GM12878 (cell line): ENCODE measurements around the gene CPSF3. TPM values are rescaled to one million over a fixed set of nuclear protein-coding genes. Genes with fewer than 3 reads are reported as not detected.

Experiments
- ATAC-seq: fragments of 200-7000 bp; cut with Tn5 transposase; 3 replicates; pipeline ENCODE4 v1.9.1; 2020; ENCODE audit warnings: mild to moderate bottlenecking, moderate library complexity
- BruUV-seq: library from RNA; stranded (reverse); fragments of 400-500 nt; replicated peaks from 2 replicates; lab custom pipeline; 2021; lab: Mats Ljungman, UMichigan
- CTCF ChIA-PET: fragments of 300-600 bp; sonication (Branson Sonifier 250); formaldehyde crosslinking; extraction: SDS; loops from one replicate; lab custom pipeline; 2021; ENCODE audit warnings: inconsistent platforms; lab: Yijun Ruan, JAX
- POLR2A ChIA-PET: fragments of 350-600 bp; formaldehyde crosslinking; extraction: SDS; loops from one replicate; lab custom pipeline; 2021; ENCODE audit warnings: inconsistent platforms; lab: Charles Lee
- RAD21 ChIA-PET: fragments of 300-600 bp; sonication (Branson Sonifier 250); formaldehyde crosslinking; loops from one replicate; lab custom pipeline; 2023; ENCODE audit warnings: antibody characterized with exemption; ENCODE audit not compliant: unreplicated experiment; lab: Charles Lee
- SMC1A ChIA-PET: fragments of 300-600 bp; sonication (Branson Sonifier 250); formaldehyde crosslinking; loops from one replicate; lab custom pipeline; 2023; ENCODE audit not compliant: unreplicated experiment, uncharacterized antibody; lab: Charles Lee
- DNase-seq: peaks from one replicate; pipeline ENCODE4 v3.0.0-alpha.2; 2011; ENCODE audit warnings: low read depth, low spot score
- FAIRE-seq: peaks from 3 replicates; lab custom pipeline; 2011; peaks lifted over from hg19 to GRCh38; lab: Jason Lieb, UNC
- H2AFZ ChIP-seq: 2 replicates; pipeline ENCODE4 v1.6.0; 2011; ENCODE audit warnings: low read depth, low read length, control low read depth; ENCODE audit not compliant: control insufficient read depth
- H3K27ac ChIP-seq: 2 replicates; pipeline ENCODE4 v1.5.1; 2011; ENCODE audit warnings: control low read depth; ENCODE audit not compliant: control insufficient read depth, insufficient read depth
- H3K27me3 ChIP-seq, 2 experiments: replicated peaks in 1 of 2; 2 replicates each; pipeline versions ENCODE4 v1.6.0 to v1.6.1; 2011; ENCODE audit warnings: low read length in 1 of 2; ENCODE audit not compliant: control insufficient read depth in 2 of 2, insufficient read depth in 2 of 2
- H3K36me3 ChIP-seq, 2 experiments: 2 replicates each; pipeline ENCODE4 v1.5.1; 2011; ENCODE audit warnings: low read length in 1 of 2; ENCODE audit not compliant: control insufficient read depth in 2 of 2, insufficient read depth in 2 of 2
- H3K4me1 ChIP-seq: 2 replicates; pipeline ENCODE4 v1.6.1; 2011; ENCODE audit warnings: mild to moderate bottlenecking, low read length, moderate library complexity, mixed read lengths; ENCODE audit not compliant: control insufficient read depth, insufficient read depth
- H3K4me2 ChIP-seq: 2 replicates; pipeline ENCODE4 v1.6.0; 2011; ENCODE audit warnings: control low read depth; ENCODE audit not compliant: control insufficient read depth, insufficient read depth
- H3K4me3 ChIP-seq: fragments of 200-600 bp; sonication (generic); 2 replicates; pipeline ENCODE4 v1.5.1; 2016
- H3K79me2 ChIP-seq: 2 replicates; pipeline ENCODE4 v1.6.0; 2011; ENCODE audit warnings: low read length; ENCODE audit not compliant: control insufficient read depth, insufficient read depth
- H3K9ac ChIP-seq: 2 replicates; pipeline ENCODE4 v1.8.0; 2011; ENCODE audit warnings: low read length, control low read depth, mixed read lengths; ENCODE audit not compliant: control insufficient read depth, insufficient read depth
- H3K9me3 ChIP-seq: replicated peaks from 3 replicates; pipeline ENCODE4 v1.5.1; 2011; ENCODE audit warnings: mild to moderate bottlenecking, low read length; ENCODE audit not compliant: control insufficient read depth, insufficient read depth
- H4K20me1 ChIP-seq: 2 replicates; pipeline ENCODE4 v1.6.0; 2011; ENCODE audit not compliant: control insufficient read depth, insufficient read depth
- ASH2L ChIP-seq: fragments of 300-600, 200-600 bp; sonication (generic); IDR thresholded peaks from 2 replicates; pipeline ENCODE4 v1.6.1; 2017; ENCODE audit warnings: low read depth, mild to moderate bottlenecking, borderline replicate concordance
- BCL3 ChIP-seq: IDR thresholded peaks from 2 replicates; pipeline ENCODE4 v1.6.1; 2011; ENCODE audit warnings: borderline replicate concordance, low read depth, mild to moderate bottlenecking, moderate library complexity, low read length; ENCODE audit not compliant: insufficient read depth, poor library complexity, severe bottlenecking
- CEBPB ChIP-seq, 2 experiments: fragments of 150-350 bp in 1 of 2; IDR thresholded peaks; 2 replicates each; pipeline ENCODE4 v1.6.1; 2012 to 2014; ENCODE audit warnings: low read depth in 2 of 2, low read length in 2 of 2, borderline replicate concordance in 1 of 2, inconsistent platforms in 1 of 2
- CHD1 ChIP-seq: IDR thresholded peaks from 2 replicates; pipeline ENCODE4 v1.6.1; 2012; ENCODE audit warnings: low read depth, low read length, improper control_type of control experiment
- EP300 ChIP-seq, 2 experiments: fragments of 150-350 bp in 1 of 2; IDR thresholded peaks; 2 replicates each; pipeline ENCODE4 v1.6.1; 2011 to 2012; ENCODE audit warnings: low read depth in 2 of 2, low read length in 2 of 2, borderline replicate concordance in 1 of 2, improper control_type of control experiment in 1 of 2, inconsistent platforms in 1 of 2; ENCODE audit not compliant: control insufficient read depth in 1 of 2
- GABPA ChIP-seq: IDR thresholded peaks from 2 replicates; pipeline ENCODE4 v1.6.1; 2014; ENCODE audit warnings: antibody characterized with exemption, low read depth, mild to moderate bottlenecking, inconsistent platforms
- IRF5 ChIP-seq: fragments of 450-650 bp; IDR thresholded peaks from 2 replicates; pipeline ENCODE4 v1.6.1; 2017; ENCODE audit warnings: borderline replicate concordance
- KLF5 ChIP-seq: fragments of 450-650 bp; IDR thresholded peaks from 2 replicates; pipeline ENCODE4 v1.6.1; 2014; ENCODE audit warnings: mild to moderate bottlenecking; ENCODE audit not compliant: partially characterized antibody
- PML ChIP-seq: IDR thresholded peaks from 2 replicates; pipeline ENCODE4 v1.6.1; 2012; ENCODE audit warnings: low read length, inconsistent platforms
- POLR2A ChIP-seq: IDR thresholded peaks from 2 replicates; pipeline ENCODE4 v1.6.1; 2011; ENCODE audit warnings: low read depth, mild to moderate bottlenecking, low read length
- RBBP5 ChIP-seq: fragments of 200-600 bp; sonication (generic); conservative IDR thresholded peaks from 2 replicates; pipeline ENCODE4 v1.6.1; 2016
- SMARCA5 ChIP-seq: fragments of 450-650 bp; IDR thresholded peaks from 2 replicates; pipeline ENCODE4 v1.6.1; 2017; ENCODE audit warnings: mild to moderate bottlenecking
- SMC3 ChIP-seq: IDR thresholded peaks from 2 replicates; pipeline ENCODE4 v1.6.1; 2011; ENCODE audit warnings: low read length, improper control_type of control experiment, borderline replicate concordance
- SUZ12 ChIP-seq: fragments of 200-600 bp; sonication (generic); IDR thresholded peaks from one replicate; pipeline ENCODE4 v1.6.1; 2018; ENCODE audit warnings: antibody characterized with exemption, mild to moderate bottlenecking; ENCODE audit not compliant: unreplicated experiment
- TAF1 ChIP-seq: IDR thresholded peaks from 2 replicates; pipeline ENCODE4 v1.6.1; 2011; ENCODE audit warnings: mild to moderate bottlenecking, low read depth, low read length, borderline replicate concordance
- YY1 ChIP-seq: IDR thresholded peaks from 2 replicates; pipeline ENCODE4 v1.6.1; 2011; ENCODE audit warnings: low read depth, mild to moderate bottlenecking, low read length
- ZNF24 ChIP-seq: fragments of 450-650 bp; IDR thresholded peaks from 2 replicates; pipeline ENCODE4 v1.6.1; 2017; ENCODE audit warnings: antibody characterized with exemption, mild to moderate bottlenecking
- WGBS: methylation state at CpG from one replicate; pipeline ENCODE4 v1.1.6; 2016; ENCODE audit warnings: low lambda C conversion rate; ENCODE audit not compliant: insufficient replicate concordance, insufficient coverage; ENCODE audit errors: missing lambda C conversion rate; 5-methylcytosine and 5-hydroxymethylcytosine counted together
- in situ Hi-C: fragments of 300-500 bp; cut with MboI; formaldehyde crosslinking; loops from 9 replicates; pipeline ENCODE4 v1.14.3; 2018; ENCODE audit warnings: mixed read lengths
- intact Hi-C: fragments of 100-400 bp; cut with micrococcal nuclease; formaldehyde crosslinking; loops from one replicate; pipeline ENCODE4 v1.14.2; 2022; ENCODE audit not compliant: unreplicated experiment
- polyA plus RNA-seq, 11 experiments: library from polyadenylated mRNA; depleted of rRNA in 4 of 11; unstranded in 6 of 11; stranded (reverse) in 5 of 11; fragments of >200 nt; fragmentation: Nextera tagmentation in 4 of 11; fragmentation: Illumina TruSeq in 1 of 11; extraction: Ambion mirVana in 4 of 11; extraction: Trizol in 1 of 11; gene quantifications; 1 replicate in 1 of 11; 2 replicates in 10 of 11; pipeline versions ENCODE4 v1.2.1 to v1.2.3, GENCODE V29; 2011 to 2016; ENCODE audit warnings: inconsistent platforms in 2 of 11, missing spikeins in 2 of 11, low read depth in 1 of 11
- total RNA-seq, 4 experiments: library from RNA; depleted of rRNA in 3 of 4; stranded (reverse); fragments of >200 nt in 3 of 4; fragmentation: Illumina TruSeq in 1 of 4; extraction: Trizol in 1 of 4; gene quantifications; 2 replicates each; pipeline versions ENCODE4 v1.2.1 to v1.2.3, GENCODE V29; 2013 to 2021

Gene CPSF3
- total and polyA plus RNA-seq, 10 of the 15 experiments (the other 5 are each of a cell fraction or from before 2014, with no cell fraction given): 34.5 to 108 (median 76.1) TPM

GRCh38 chr2:9417725-9418124 is 5.7 kb upstream of the CPSF3 start:
- no TSS peak for BruUV-seq
- ChIA-PET POLR2A (interaction anchor here (0.7 to 0.8 kb wide), 2 partner anchors 125 kb away, joined by 4 to 6 read pairs; no protein-coding TSS in a partner anchor), RAD21 (no interaction called here), CTCF (interaction anchor here (0.6 to 0.8 kb wide), 3 partner anchors 274 to 382 kb away, joined by 3 to 6 read pairs (median 4); no protein-coding TSS in a partner anchor), SMC1A (interaction anchor here (1.3 kb wide), 1 partner anchor 16 kb away, joined by 3 read pairs; no protein-coding TSS in a partner anchor)
- no peak for ATAC-seq
- no peak overlapping the region for H3K9ac ChIP-seq
- H3K79me2 ChIP-seq: peaks cover 31% of the 10 kb centered on the region
- H3K27ac ChIP-seq: no peak overlapping the region
- no peak for FAIRE-seq
- no peaks in the 10 kb centered on the region for H3K27me3 ChIP-seq
- no peak overlapping the region for H3K4me3 ChIP-seq
- in situ Hi-C loops (no loop called here), intact Hi-C loops (no loop called here)
- 95% methylated on average over 3 of the region's 3 CpGs for WGBS
- no peak for TF ChIP-seq KLF5
- no peak for TF ChIP-seq SMC3
- H3K9me3 ChIP-seq: no peaks in the 10 kb centered on the region
- peaks cover 11% of the 10 kb centered on the region for H3K4me1 ChIP-seq
- no peaks in the 10 kb centered on the region for H4K20me1 ChIP-seq
- no peak for DNase-seq
- H2AFZ ChIP-seq: no peak overlapping the region
- no peaks in the 10 kb centered on the region; a peak in 1 of 4 replicates for H3K36me3 ChIP-seq
- H3K4me2 ChIP-seq: no peak overlapping the region

GRCh38 chr2:9418746-9419145 is 4.7 kb upstream of the CPSF3 start:
- H4K20me1 ChIP-seq: no peaks in the 10 kb centered on the region
- no peak for FAIRE-seq
- no peaks in the 10 kb centered on the region; a peak in 1 of 4 replicates for H3K36me3 ChIP-seq
- no peak overlapping the region for H3K27ac ChIP-seq
- no peaks in the 10 kb centered on the region for H3K9me3 ChIP-seq
- 96% methylated on average over 4 of the region's 4 CpGs for WGBS
- in situ Hi-C loops: no loop called here
- H3K79me2 ChIP-seq: peaks cover 40% of the 10 kb centered on the region
- no peak overlapping the region for H3K4me3 ChIP-seq
- H3K27me3 ChIP-seq: no peaks in the 10 kb centered on the region
- RAD21 ChIA-PET: no interaction called here
- CTCF ChIA-PET: no interaction called here
- intact Hi-C loops: no loop called here
- ATAC-seq: no peak
- DNase-seq: no peak
- peak overlapping the region; percentile 41; the same call in 1 of the 2 replicates for H3K4me2 ChIP-seq
- H3K9ac ChIP-seq: no peak overlapping the region
- peaks cover 11% of the 10 kb centered on the region for H3K4me1 ChIP-seq
- H2AFZ ChIP-seq: no peak overlapping the region
- POLR2A ChIA-PET: interaction anchor here (0.8 kb wide), 1 partner anchor 124 kb away, joined by 4 read pairs; no protein-coding TSS in a partner anchor
- SMC1A ChIA-PET: no interaction called here
- BruUV-seq: no TSS peak
- no peak for TF ChIP-seq TAF1
- no peak for TF ChIP-seq EP300 (IDR thresholded peaks at IDR 0.05; ENCODE audit: borderline replicate concordance in 1 of 2, control insufficient read depth in 1 of 2, low read depth in 2 of 2, low read length in 2 of 2)
- TF ChIP-seq ZNF24: no peak
- no peak for TF ChIP-seq PML
- no peak for TF ChIP-seq CEBPB (IDR thresholded peaks at IDR 0.05; ENCODE audit: borderline replicate concordance in 1 of 2, low read depth in 2 of 2, low read length in 2 of 2)
- TF ChIP-seq POLR2A: no peak
- no peak for TF ChIP-seq BCL3
- no peak for TF ChIP-seq YY1
- TF ChIP-seq SUZ12: no peak
- no peak for TF ChIP-seq SMARCA5
- TF ChIP-seq RBBP5: no peak
- no peak for TF ChIP-seq GABPA
- TF ChIP-seq ASH2L: no peak
- no peak for TF ChIP-seq IRF5
- TF ChIP-seq CHD1: no peak
